Measurements from ENCODE around the gene SAE1.
A peak's percentile ranks its signal among the peaks of the same experiment; 100 is the strongest.

DNA sequence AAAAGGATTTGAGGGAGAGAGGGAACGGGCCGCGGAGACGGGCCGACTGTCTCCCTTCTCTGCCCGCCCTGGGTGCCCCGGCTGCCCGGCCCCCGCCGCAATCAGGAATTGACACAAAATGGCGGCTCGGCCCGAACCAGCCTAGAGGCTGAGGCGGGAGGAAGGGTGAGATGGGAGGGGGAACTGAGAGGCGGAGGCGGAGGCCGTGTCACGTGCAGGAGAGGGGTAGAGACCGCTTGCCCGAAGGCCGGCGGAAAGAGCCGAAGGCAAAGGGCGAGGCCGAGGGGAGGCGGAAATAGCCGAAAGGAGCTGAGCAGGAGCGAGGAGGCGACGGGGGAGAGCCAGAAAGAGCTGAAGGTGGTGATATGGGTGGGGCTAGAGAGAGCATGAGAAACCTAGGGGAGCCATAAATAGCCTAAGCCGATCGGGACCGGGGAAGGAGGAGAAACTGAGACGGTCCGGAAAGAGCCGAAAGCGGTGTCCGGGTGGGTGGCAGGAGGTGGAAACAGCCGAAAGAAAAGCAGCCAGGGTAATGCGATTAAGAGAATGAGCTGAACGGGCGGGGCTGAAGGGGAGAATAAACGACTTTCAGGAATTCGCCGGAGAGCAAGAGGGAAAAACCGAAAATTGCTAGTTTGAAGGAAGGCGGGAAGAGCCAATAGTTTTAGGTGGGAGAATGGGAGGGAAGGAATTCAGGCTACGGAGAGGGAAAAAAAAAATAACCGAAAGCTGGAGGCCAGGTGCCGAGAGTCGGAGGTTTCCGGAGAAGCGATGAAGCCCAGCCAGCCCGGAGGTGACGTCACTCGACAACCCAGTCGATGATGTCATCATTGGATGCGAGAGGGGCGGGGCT, 17.4 kb upstream of the SAE1 start, which contains the start of gene ZC3H4:
- TF ChIP-seq, protein P1, sequence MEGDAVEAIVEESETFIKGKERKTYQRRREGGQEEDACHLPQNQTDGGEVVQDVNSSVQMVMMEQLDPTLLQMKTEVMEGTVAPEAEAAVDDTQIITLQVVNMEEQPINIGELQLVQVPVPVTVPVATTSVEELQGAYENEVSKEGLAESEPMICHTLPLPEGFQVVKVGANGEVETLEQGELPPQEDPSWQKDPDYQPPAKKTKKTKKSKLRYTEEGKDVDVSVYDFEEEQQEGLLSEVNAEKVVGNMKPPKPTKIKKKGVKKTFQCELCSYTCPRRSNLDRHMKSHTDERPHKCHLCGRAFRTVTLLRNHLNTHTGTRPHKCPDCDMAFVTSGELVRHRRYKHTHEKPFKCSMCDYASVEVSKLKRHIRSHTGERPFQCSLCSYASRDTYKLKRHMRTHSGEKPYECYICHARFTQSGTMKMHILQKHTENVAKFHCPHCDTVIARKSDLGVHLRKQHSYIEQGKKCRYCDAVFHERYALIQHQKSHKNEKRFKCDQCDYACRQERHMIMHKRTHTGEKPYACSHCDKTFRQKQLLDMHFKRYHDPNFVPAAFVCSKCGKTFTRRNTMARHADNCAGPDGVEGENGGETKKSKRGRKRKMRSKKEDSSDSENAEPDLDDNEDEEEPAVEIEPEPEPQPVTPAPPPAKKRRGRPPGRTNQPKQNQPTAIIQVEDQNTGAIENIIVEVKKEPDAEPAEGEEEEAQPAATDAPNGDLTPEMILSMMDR (IDR thresholded peaks at IDR 0.05): no peak
- peak; percentile 89 for TF ChIP-seq POLR2A (IDR thresholded peaks at IDR 0.05)
